Heart right ventricle (tissue), 16 donors: ENCODE data around the gene PDE6A. TPM values are rescaled to one million over a fixed set of nuclear protein-coding genes. Genes with fewer than 3 reads are reported as not detected.
A peak's percentile ranks its signal among the peaks of the same experiment; 100 is the strongest.

Source experiments
- ATAC-seq, 8 donors: fragments of 200-7000 bp; cut with Tn5 transposase; one replicate each; pipeline ENCODE4 v1.9.1; 2020; ENCODE audit warnings: mild to moderate bottlenecking in 8 of 8, moderate library complexity in 8 of 8, moderate number of reproducible peaks in 1 of 8
- DNase-seq, 2 donors: peaks; one replicate each; pipeline ENCODE4 v3.0.0-alpha.2; 2020
- H3K27ac ChIP-seq, 10 donors: fragments of 200-600 bp; sonication (generic) in 2 of 10; one replicate each; pipeline versions ENCODE4 v1.5.0 to v1.8.0; 2020 to 2022; ENCODE audit warnings: mild to moderate bottlenecking in 3 of 10
- H3K27me3 ChIP-seq, 7 donors: fragments of 200-600 bp; one replicate each; pipeline ENCODE4 v1.8.0; 2021 to 2022; ENCODE audit warnings: mild to moderate bottlenecking in 2 of 7
- H3K36me3 ChIP-seq, 9 donors: fragments of 200-600 bp; sonication (generic) in 1 of 9; one replicate each; pipeline versions ENCODE4 v1.5.0 to v1.8.0; 2020 to 2022; ENCODE audit warnings: mild to moderate bottlenecking in 2 of 9
- H3K4me1 ChIP-seq, 9 donors: fragments of 200-600 bp; sonication (generic) in 1 of 9; one replicate each; pipeline versions ENCODE4 v1.5.0 to v1.8.0; 2020 to 2022; ENCODE audit warnings: mild to moderate bottlenecking in 4 of 9
- H3K4me3 ChIP-seq, 10 donors: fragments of 200-600 bp; sonication (generic) in 2 of 10; one replicate each; pipeline versions ENCODE4 v1.5.0 to v1.8.0; 2020 to 2022; ENCODE audit warnings: mild to moderate bottlenecking in 7 of 10, moderate library complexity in 2 of 10
- H3K9me3 ChIP-seq, 11 donors: fragments of 200-600 bp in 10 of 11; sonication (generic) in 2 of 11; one replicate each; pipeline versions ENCODE4 v1.5.0 to v1.8.0; 2013 to 2022; ENCODE audit warnings: mild to moderate bottlenecking in 2 of 11, control low read depth in 1 of 11, moderate library complexity in 1 of 11
- WGBS, 2 donors: extraction: QIAGEN DNeasy Blood & Tissue Kit; methylation state at CpG; one replicate each; pipeline ENCODE4 v1.1.7; 2013; ENCODE audit warnings: inconsistent platforms in 1 of 2; 5-methylcytosine and 5-hydroxymethylcytosine counted together
- intact Hi-C, 10 donors: fragments of 100-400 bp; cut with DNase I; formaldehyde crosslinking; loops; one replicate each; pipeline versions ENCODE4 v1.11.1 to v1.14.2; 2022
- polyA plus RNA-seq, 2 donors: library from polyadenylated mRNA; stranded (reverse); fragments of 200-250 nt; gene quantifications; one replicate each; pipeline ENCODE4 v1.2.3, GENCODE V29; 2013
- total RNA-seq, 10 donors: library from RNA; stranded (reverse); fragmentation: NEBNext Ultra II Directional in 3 of 10; extraction: Animal tissue kit (Norgen Biotek cat#: 25700) in 3 of 10; gene quantifications; one replicate each; pipeline versions ENCODE4 v1.2.1 to v1.2.4, GENCODE V29; 2021 to 2023
- TF ChIP-seq, protein P1 (sequence below), 9 donors: fragments of 200-600 bp; sonication (generic) in 2 of 9; IDR thresholded peaks; one replicate each; pipeline versions ENCODE4 v1.5.0 to v1.8.0; 2021 to 2022; ENCODE audit warnings: antibody characterized with exemption in 9 of 9, mild to moderate bottlenecking in 5 of 9, moderate library complexity in 1 of 9
- donor health status: Arrhythmogenic right ventricular cardiomyopathy.
- donor health status: ischemic (EF 13 %, LVEDD 7.1; RV severe dilation, severe dysfunction).
- donor health status: healthy with polysubstance abuse.
- donor health status: DM: no; HTN: yes; CAD: no.
- donor health status: DM: no; HTN: no; CAD: no.
- donor health status: ischemic (EF 25% LVEDD 6.9; RV normal size, moderate dysfunction).
- donor health status: ischemic (EF 25% LVEDD 5.7; RV mildly dilated, moderate dysfunction).
- donor health status: healthy.
- donor health status: DM: yes; HTN: yes; CAD: no.
- donor health status: Ischemic cardiomyopathy.
- donor health status: ischemic (EF 35%, LVEDD 5.7; RV mildly dilated, moderate dysfunction).
- donor health status: nonischemic (EF 11% LVEDD 7.7; RV severe dilation, severe dysfunction).
- donor health status: DM: yes; HTN: yes; CAD: no.
- donor health status: PGD.
- donor health status: ischemic (EF 29% LVEDD 5.4; RV normal size, mild dysfunction).
- donor health status: nonischemic (EF 23%, LVEDD 6.1; RV moderate dilation, normal function).

Gene PDE6A
- total and polyA plus RNA-seq, 12 donors, result 0.06 to 0.28 (median 0.17) TPM; not detected in 5

GRCh38 chr5:149841851-149842793 lies 102.5 kb downstream of the PDE6A start:
- DNase-seq (no peak), ATAC-seq (peak in 4 of 8 donors; percentile 12 to 72 (median 22))
- Histone ChIP-seq H3K27ac (peak overlapping the region; percentile 4 to 61 (median 33)), H3K9me3 (no peaks in the 10 kb centered on the region), H3K4me1 (peaks cover 10 to 57% (median 29%) of the 10 kb centered on the region in 9 donors), H3K27me3 (no peaks in the 10 kb centered on the region), H3K36me3 (peaks cover 0 to 100% (median 51%) of the 10 kb centered on the region in 9 donors), H3K4me3 (no peak overlapping the region)
- 55 to 67% methylated on average over 14 of the region's 14 CpGs for WGBS, 2 donors
- TF ChIP-seq, protein P1, sequence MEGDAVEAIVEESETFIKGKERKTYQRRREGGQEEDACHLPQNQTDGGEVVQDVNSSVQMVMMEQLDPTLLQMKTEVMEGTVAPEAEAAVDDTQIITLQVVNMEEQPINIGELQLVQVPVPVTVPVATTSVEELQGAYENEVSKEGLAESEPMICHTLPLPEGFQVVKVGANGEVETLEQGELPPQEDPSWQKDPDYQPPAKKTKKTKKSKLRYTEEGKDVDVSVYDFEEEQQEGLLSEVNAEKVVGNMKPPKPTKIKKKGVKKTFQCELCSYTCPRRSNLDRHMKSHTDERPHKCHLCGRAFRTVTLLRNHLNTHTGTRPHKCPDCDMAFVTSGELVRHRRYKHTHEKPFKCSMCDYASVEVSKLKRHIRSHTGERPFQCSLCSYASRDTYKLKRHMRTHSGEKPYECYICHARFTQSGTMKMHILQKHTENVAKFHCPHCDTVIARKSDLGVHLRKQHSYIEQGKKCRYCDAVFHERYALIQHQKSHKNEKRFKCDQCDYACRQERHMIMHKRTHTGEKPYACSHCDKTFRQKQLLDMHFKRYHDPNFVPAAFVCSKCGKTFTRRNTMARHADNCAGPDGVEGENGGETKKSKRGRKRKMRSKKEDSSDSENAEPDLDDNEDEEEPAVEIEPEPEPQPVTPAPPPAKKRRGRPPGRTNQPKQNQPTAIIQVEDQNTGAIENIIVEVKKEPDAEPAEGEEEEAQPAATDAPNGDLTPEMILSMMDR (IDR thresholded peaks at IDR 0.05), result no peak
- intact Hi-C loops, result loop anchor here in 1 of 10 donors (5.0 kb wide), 1 partner anchor 120 kb away; the partner anchor contains the start of gene SLC26A2

DNA sequence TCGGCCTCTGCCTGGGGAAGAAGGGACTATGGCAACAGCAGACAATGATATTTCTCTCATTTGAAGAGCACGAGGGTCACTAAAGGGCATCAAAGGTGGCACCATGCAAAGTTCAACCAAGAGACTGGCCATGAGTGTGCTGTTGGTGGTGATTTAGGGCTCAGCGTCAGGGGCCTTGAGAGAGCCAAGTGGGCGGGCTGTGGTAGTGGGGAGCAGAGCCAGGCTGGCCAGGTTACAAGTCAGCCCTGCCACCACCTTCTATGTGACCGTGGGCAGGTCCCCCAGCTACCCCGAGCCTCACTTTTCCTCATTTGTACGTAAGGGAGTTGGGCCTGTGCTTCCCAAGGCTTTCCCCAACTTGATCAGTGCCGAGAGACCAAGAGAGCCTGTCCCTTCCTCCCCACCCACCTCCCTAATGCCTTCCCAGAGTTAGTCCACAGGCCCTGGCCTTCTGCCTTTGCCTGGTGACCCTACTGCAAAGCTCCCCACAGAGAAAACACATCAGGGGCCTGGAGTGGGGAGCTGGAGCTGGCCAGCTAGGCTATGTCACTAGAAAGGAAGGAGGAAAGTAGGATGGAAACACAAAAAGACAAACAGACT lies 104.3 kb downstream of the PDE6A start:
- no peak for DNase-seq
- H3K36me3 ChIP-seq, result peaks cover 0 to 100% (median 46%) of the 10 kb centered on the region in 9 donors
- H3K27ac ChIP-seq, result peak overlapping the region in 9 of 10 donors; percentile 12 to 76 (median 54)
- no peaks in the 10 kb centered on the region for H3K27me3 ChIP-seq
- ATAC-seq, result peak in 4 of 8 donors; percentile 12 to 45 (median 18)
- intact Hi-C loops, result loop anchor here in 1 of 10 donors (5.0 kb wide), 1 partner anchor 122 kb away; the partner anchor contains the start of gene SLC26A2
- TF ChIP-seq, protein P1 (IDR thresholded peaks at IDR 0.05), result no peak
- H3K9me3 ChIP-seq, result no peaks in the 10 kb centered on the region
- peaks cover 10 to 69% (median 29%) of the 10 kb centered on the region in 9 donors for H3K4me1 ChIP-seq
- WGBS, 2 donors, result 65% methylated on average over 8 of the region's 8 CpGs
- H3K4me3 ChIP-seq, result no peak overlapping the region

- intact Hi-C loops, result loop anchor here in 8 of 10 donors (2.0 to 10.0 kb wide), 7 partner anchors 121 to 155 kb away; partner anchors contain the start of gene SLC26A2 (in 5 of the 8)
- peaks cover 10 to 74% (median 29%) of the 10 kb centered on the region in 9 donors for H3K4me1 ChIP-seq
- no peak overlapping the region for H3K4me3 ChIP-seq
- H3K27me3 ChIP-seq, result no peaks in the 10 kb centered on the region
- ATAC-seq (peak; percentile 6 to 36 (median 26)), DNase-seq (peak in 1 of 2 donors; percentile 31)
- TF ChIP-seq, protein P1 (IDR thresholded peaks at IDR 0.05), result no peak
- 27 to 44% methylated on average over 16 of the region's 16 CpGs for WGBS, 2 donors
- H3K27ac ChIP-seq, result peak overlapping the region in 9 of 10 donors; percentile 12 to 76 (median 54)
- H3K36me3 ChIP-seq, result peaks cover 0 to 100% (median 41%) of the 10 kb centered on the region in 9 donors
- H3K9me3 ChIP-seq, result no peaks in the 10 kb centered on the region
Measured at GRCh38 chr5:149839761-149840160, 104.8 kb downstream of the PDE6A start.
